Mesendoderm (in vitro differentiated cells): ENCODE data around the gene KRTAP5-10. TPM values are rescaled to one million over a fixed set of nuclear protein-coding genes. Genes with fewer than 3 reads are reported as not detected.

Source experiments
- DNase-seq: peaks from one replicate; pipeline ENCODE4 v3.0.0; 2013
- H2AK5ac ChIP-seq: 2 replicates; pipeline ENCODE4 v1.6.1; 2013; ENCODE audit warnings: low read length, inconsistent platforms
- H2BK120ac ChIP-seq: 2 replicates; pipeline ENCODE4 v1.6.1; 2013; ENCODE audit warnings: low read depth, mild to moderate bottlenecking, low read length, moderate library complexity, mixed read lengths
- H2BK15ac ChIP-seq: replicated peaks from 2 replicates; pipeline ENCODE4 v1.6.1; 2013; ENCODE audit warnings: low read depth, mild to moderate bottlenecking, moderate library complexity
- H2BK5ac ChIP-seq: 2 replicates; pipeline ENCODE4 v1.6.1; 2013; ENCODE audit warnings: low read length, inconsistent platforms
- H3K18ac ChIP-seq: 2 replicates; pipeline ENCODE4 v1.6.1; 2013; ENCODE audit warnings: mild to moderate bottlenecking, low read length, mixed read lengths
- H3K23ac ChIP-seq: one replicate; pipeline ENCODE4 v1.6.1; 2013; ENCODE audit warnings: low read length
- H3K27ac ChIP-seq: 2 replicates; pipeline ENCODE4 v1.5.1; 2013; ENCODE audit warnings: low read depth, mild to moderate bottlenecking, inconsistent platforms, low read length, moderate library complexity
- H3K27me3 ChIP-seq: 2 replicates; pipeline ENCODE4 v1.6.1; 2013; ENCODE audit warnings: low read length, control low read depth, mild to moderate bottlenecking, inconsistent platforms; ENCODE audit not compliant: insufficient read depth, poor library complexity
- H3K36me3 ChIP-seq: 2 replicates; pipeline ENCODE4 v1.6.1; 2013; ENCODE audit warnings: low read length, inconsistent platforms; ENCODE audit not compliant: control insufficient read depth, insufficient read depth
- H3K4ac ChIP-seq: one replicate; pipeline ENCODE4 v1.6.1; 2013; ENCODE audit warnings: low read depth, mild to moderate bottlenecking, low read length, moderate library complexity
- H3K4me1 ChIP-seq: 2 replicates; pipeline ENCODE4 v1.6.1; 2013; ENCODE audit warnings: low read depth, low read length, inconsistent platforms; ENCODE audit not compliant: control insufficient read depth
- H3K4me2 ChIP-seq: 2 replicates; pipeline ENCODE4 v1.6.1; 2013; ENCODE audit warnings: low read length
- H3K4me3 ChIP-seq: 2 replicates; pipeline ENCODE4 v1.5.1; 2013; ENCODE audit warnings: mild to moderate bottlenecking, low read length
- H3K56ac ChIP-seq: one replicate; pipeline ENCODE4 v1.6.1; 2013; ENCODE audit warnings: low read length
- H3K79me1 ChIP-seq: 2 replicates; pipeline ENCODE4 v1.6.1; 2013; ENCODE audit warnings: low read length, inconsistent platforms
- H3K79me2 ChIP-seq: 2 replicates; pipeline ENCODE4 v1.6.1; 2013; ENCODE audit warnings: mild to moderate bottlenecking, low read length; ENCODE audit not compliant: control insufficient read depth, insufficient read depth
- H3K9ac ChIP-seq: 2 replicates; pipeline ENCODE4 v1.6.1; 2013; ENCODE audit warnings: low read length, inconsistent platforms
- H4K5ac ChIP-seq: one replicate; pipeline ENCODE4 v1.6.1; 2013; ENCODE audit warnings: low read length
- H4K8ac ChIP-seq: one replicate; pipeline ENCODE4 v1.6.1; 2013; ENCODE audit warnings: low read depth, mild to moderate bottlenecking, control low read depth, low read length, moderate library complexity
- WGBS: extraction: QIAGEN DNeasy Blood & Tissue Kit; methylation state at CpG from one replicate; pipeline ENCODE4 v1.1.7; 2013; ENCODE audit warnings: low lambda C conversion rate, missing lambda C conversion rate; ENCODE audit not compliant: insufficient coverage; ENCODE audit errors: extremely low coverage; 5-methylcytosine and 5-hydroxymethylcytosine counted together
- polyA plus RNA-seq, 2 experiments: library from polyadenylated mRNA; stranded (reverse); fragments of 200-250 nt; gene quantifications; one replicate each; pipeline ENCODE4 v1.2.3, GENCODE V29; 2013

Gene KRTAP5-10, protein sequence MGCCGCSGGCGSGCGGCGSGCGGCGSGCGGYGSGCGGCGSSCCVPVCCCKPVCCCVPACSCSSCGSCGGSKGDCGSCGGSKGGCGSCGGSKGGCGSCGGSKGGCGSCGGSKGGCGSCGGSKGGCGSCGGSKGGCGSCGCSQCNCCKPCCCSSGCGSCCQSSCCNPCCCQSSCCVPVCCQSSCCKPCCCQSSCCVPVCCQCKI
- polyA plus RNA-seq (2013, experiment 1 of 2): 0.03 TPM
- polyA plus RNA-seq (2013, experiment 2 of 2): not detected

DNA sequence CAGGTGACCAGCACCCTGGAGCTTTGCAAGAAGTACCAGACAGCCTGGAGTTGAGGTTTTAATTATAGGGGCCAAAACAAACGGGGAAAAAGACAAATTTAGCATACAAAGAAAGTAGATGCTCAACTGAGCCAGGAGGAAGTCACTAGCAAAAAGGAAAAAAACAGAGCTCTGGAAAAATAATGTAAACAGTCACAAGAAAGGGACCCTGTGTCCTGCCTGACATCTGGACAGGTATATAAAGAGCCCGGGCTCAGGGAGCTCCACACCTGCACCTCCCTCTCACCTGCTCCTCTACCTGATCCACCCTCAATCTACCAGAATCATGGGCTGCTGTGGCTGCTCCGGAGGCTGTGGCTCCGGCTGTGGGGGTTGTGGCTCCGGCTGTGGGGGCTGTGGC is at the start of gene KRTAP5-10:
Gene KRTAP5-10, plus strand, starts transcription at position 301 of the 400 bp plus-strand sequence. Its CDS starts 25 bp downstream, at position 326.
- H3K79me2 ChIP-seq: no peaks in the 10 kb centered on the region
- H4K5ac ChIP-seq: no peak within 1 kb of the TSS
- no peak within 1 kb of the TSS for H2AK5ac ChIP-seq
- H3K36me3 ChIP-seq: no peaks in the 10 kb centered on the region
- H3K79me1 ChIP-seq: no peaks in the 10 kb centered on the region
- no peak within 1 kb of the TSS for H3K9ac ChIP-seq
- H3K4me3 ChIP-seq: no peak within 1 kb of the TSS
- H3K4me2 ChIP-seq: no peak within 1 kb of the TSS
- no peak within 1 kb of the TSS for H3K56ac ChIP-seq
- H2BK5ac ChIP-seq: no peak within 1 kb of the TSS
- no peak within 1 kb of the TSS for H3K18ac ChIP-seq
- H3K4ac ChIP-seq: no peak within 1 kb of the TSS
- H3K23ac ChIP-seq: no peak within 1 kb of the TSS
- DNase-seq: no peak
- WGBS: no CpG with 5 or more reads among the region's 5 CpGs
- no peak within 1 kb of the TSS for H4K8ac ChIP-seq
- H3K4me1 ChIP-seq: no peaks in the 10 kb centered on the region
- H2BK15ac ChIP-seq: no peak within 1 kb of the TSS
- no peaks in the 10 kb centered on the region for H3K27me3 ChIP-seq
- H3K27ac ChIP-seq: no peak within 1 kb of the TSS
- H2BK120ac ChIP-seq: no peak within 1 kb of the TSS

DNA sequence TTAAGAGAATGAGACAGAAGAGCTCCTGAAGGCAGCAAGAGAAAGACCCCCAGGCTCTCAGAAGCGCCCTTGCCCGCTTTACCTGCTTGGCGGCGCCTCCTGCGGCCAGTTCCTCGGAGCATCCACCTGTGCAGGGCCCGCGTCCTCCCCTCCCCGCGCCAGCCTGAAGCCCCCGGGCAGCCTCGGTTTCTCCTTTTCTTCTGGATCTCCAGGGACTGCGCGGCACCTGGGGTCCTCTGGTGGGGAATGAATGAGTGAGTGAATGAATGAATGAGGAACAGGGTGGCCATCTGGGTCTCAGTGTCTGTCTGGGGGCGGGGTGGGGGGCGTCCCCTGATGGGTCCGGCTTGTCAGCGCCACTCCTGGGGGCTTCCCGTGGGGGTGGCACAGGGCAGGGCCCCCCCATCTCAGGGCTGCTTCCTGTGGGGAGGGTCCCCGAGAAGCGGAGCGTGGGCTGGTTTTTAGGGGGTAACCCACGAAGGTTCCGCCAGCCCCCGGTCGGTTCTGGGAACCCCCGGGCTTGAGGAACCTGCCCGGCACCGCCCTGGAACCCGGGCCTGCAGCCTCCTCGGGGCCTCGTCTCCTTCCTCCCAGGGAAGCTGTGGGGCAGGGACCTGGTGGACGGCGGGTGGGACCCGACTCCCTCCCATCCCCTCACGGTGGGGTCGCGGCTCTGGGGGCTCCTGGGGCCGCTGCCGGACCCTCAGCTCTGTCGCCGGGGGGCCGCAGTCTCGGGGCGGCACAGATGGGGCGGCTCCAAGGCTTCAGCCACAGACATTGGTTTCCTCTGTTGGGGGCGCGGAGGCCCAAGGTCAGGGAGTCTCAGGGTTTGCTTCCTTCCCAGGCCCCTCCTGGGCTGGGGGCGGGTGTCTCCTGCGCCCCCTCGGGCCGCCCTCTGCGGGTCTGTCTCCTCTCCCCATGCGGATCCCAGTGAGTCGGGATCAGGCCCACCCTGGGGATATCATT is 46.6 kb upstream of the KRTAP5-10 start:
- Histone ChIP-seq H4K8ac (no peak overlapping the region), H3K4me3 (no peak overlapping the region), H3K56ac (no peak overlapping the region), H2AK5ac (no peak overlapping the region), H3K4ac (no peak overlapping the region), H3K4me1 (no peaks in the 10 kb centered on the region), H2BK15ac (no peak overlapping the region), H3K27ac (no peak overlapping the region), H3K36me3 (no peaks in the 10 kb centered on the region), H4K5ac (no peak overlapping the region), H3K23ac (no peak overlapping the region), H2BK5ac (no peak overlapping the region), H3K18ac (peak overlapping the region; percentile 16), H3K79me2 (no peaks in the 10 kb centered on the region), H3K79me1 (no peaks in the 10 kb centered on the region), H2BK120ac (no peak overlapping the region), H3K9ac (no peak overlapping the region), H3K27me3 (no peaks in the 10 kb centered on the region), H3K4me2 (no peak overlapping the region)
- WGBS: no CpG with 5 or more reads among the region's 55 CpGs
- no peak for DNase-seq

DNA sequence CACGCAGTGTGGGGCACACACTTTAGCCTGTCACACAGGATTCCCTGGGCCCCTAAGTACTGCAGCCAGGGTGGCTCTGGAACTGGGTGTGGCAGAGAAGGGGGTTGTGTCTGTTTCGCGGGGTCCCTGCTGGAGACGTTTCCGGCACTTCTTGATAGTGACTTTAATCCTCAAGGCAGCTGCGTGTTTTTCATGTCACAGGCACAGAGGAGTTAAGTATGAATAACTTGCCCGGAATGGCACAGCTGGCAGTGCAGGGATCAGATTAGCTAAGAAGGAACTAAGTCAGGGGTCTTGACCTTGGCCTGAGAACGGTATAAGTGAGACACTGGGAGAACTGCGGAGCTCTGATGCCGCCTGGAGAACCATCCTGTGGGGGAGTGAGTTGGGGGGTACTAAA is 45.8 kb upstream of the KRTAP5-10 start:
- Histone ChIP-seq H3K27ac (no peak overlapping the region), H3K4ac (no peak overlapping the region), H3K56ac (no peak overlapping the region), H3K79me1 (no peaks in the 10 kb centered on the region), H2AK5ac (no peak overlapping the region), H2BK15ac (no peak overlapping the region), H3K9ac (no peak overlapping the region), H3K27me3 (no peaks in the 10 kb centered on the region), H3K36me3 (no peaks in the 10 kb centered on the region), H3K4me3 (no peak overlapping the region), H2BK5ac (no peak overlapping the region), H4K5ac (no peak overlapping the region), H3K23ac (no peak overlapping the region), H3K4me1 (no peaks in the 10 kb centered on the region), H4K8ac (no peak overlapping the region), H3K18ac (peak overlapping the region; percentile 16), H3K79me2 (no peaks in the 10 kb centered on the region), H2BK120ac (no peak overlapping the region), H3K4me2 (no peak overlapping the region)
- no peak for DNase-seq
- no CpG with 5 or more reads among the region's 10 CpGs for WGBS

DNA sequence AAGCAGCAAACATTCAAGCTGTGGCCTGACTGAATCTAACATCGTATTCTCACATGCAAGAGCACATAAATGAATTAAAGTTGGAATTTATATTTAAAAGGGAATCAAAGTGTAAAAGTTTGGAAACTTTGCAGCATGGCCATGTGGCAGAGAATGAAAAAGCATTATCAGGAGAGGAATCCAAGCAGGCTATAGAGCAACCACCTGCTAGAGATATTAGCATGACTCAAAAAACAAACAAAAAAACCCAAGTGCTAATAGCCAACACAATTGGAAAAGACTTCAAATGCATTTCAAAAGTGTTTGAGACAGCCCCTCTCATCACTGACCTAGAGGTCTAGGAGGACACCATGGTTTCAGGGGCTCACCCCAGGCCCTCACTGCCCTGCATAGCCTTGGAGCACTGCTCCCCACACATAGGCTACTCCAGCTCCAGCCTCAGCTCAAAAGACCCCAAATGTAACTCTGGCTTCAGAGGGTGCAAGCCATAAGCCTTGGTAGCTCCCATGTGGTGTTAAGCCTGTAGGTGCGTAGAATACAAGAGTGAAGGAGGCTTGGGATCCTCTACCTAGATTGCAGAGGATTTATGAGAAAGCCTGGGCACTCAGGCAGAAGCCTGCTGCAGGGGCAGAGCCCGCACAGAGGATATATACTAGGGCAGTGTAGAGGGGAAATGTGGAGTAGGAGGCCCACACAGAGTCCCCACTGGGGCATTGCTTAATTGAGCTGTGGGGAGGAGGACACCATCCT is 40.0 kb upstream of the KRTAP5-10 start:
- Histone ChIP-seq H2BK120ac (no peak overlapping the region), H3K23ac (no peak overlapping the region), H3K9ac (no peak overlapping the region), H3K4me3 (no peak overlapping the region), H3K4ac (no peak overlapping the region), H3K27ac (no peak overlapping the region), H2BK5ac (no peak overlapping the region), H3K79me1 (no peaks in the 10 kb centered on the region), H4K5ac (no peak overlapping the region), H3K27me3 (no peaks in the 10 kb centered on the region), H4K8ac (no peak overlapping the region), H2BK15ac (no peak overlapping the region), H3K79me2 (no peaks in the 10 kb centered on the region), H3K36me3 (no peaks in the 10 kb centered on the region), H3K4me1 (no peaks in the 10 kb centered on the region), H2AK5ac (no peak overlapping the region), H3K4me2 (no peak overlapping the region), H3K56ac (no peak overlapping the region), H3K18ac (no peak overlapping the region)
- no CpG with 5 or more reads among the region's 3 CpGs for WGBS
- DNase-seq: no peak

DNA sequence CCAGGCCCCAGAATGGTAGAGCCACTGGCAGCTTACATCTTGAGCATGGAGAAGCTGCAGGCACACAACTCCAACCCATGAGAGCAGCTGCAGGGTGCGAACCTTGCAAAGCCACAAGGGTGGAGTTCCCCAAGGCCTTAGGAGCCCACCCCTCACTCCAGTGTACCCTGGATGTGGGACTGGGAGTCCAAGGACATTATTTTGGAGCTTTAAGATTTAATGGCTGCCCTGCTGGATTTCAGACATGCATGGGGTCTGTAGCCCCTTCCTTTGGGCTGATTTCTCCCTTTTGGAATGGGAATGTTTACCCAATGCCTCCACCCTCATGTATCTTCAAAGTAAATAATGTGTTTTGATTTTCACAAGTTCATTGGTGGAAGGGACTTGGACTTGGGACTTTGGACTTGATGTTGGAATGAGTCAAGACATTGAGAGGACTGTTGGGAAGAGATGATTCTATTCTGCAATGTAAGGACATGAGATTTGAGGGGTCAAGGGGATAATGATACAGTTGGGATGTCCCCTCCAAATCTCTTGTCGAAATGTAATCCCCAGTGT is 39.3 kb upstream of the KRTAP5-10 start:
- Histone ChIP-seq H3K56ac (no peak overlapping the region), H2AK5ac (no peak overlapping the region), H3K23ac (no peak overlapping the region), H2BK120ac (no peak overlapping the region), H3K4me3 (no peak overlapping the region), H3K79me2 (no peaks in the 10 kb centered on the region), H3K36me3 (no peaks in the 10 kb centered on the region), H3K4me2 (no peak overlapping the region), H3K9ac (no peak overlapping the region), H3K4ac (no peak overlapping the region), H2BK15ac (no peak overlapping the region), H3K27me3 (no peaks in the 10 kb centered on the region), H2BK5ac (no peak overlapping the region), H3K4me1 (no peaks in the 10 kb centered on the region), H4K5ac (no peak overlapping the region), H3K79me1 (no peaks in the 10 kb centered on the region), H3K27ac (no peak overlapping the region), H4K8ac (no peak overlapping the region), H3K18ac (no peak overlapping the region)
- DNase-seq: no peak
- WGBS: no CpG with 5 or more reads among the region's 2 CpGs
